Measurements from ENCODE around the gene PUM1.

DNA sequence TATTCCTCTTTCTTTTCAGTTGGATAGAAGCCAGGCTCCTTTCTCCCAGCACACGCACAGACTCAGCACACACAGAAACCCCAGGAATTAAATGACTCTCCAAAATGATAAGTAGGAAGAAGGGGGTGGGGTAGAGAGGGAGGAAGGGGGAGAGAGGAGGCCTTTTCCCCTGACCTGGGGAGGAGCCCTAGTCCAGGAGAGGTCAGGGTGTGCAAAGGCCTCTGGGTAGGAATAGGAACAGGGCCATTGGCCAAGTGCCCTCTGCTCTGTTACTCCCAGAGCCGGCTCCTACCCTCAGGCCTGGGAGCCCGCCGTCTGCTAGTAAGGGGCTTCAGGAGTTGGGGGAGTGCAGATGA is 35.6 kb upstream of the PUM1 start:
- no peak for TF ChIP-seq RBBP5 (conservative IDR thresholded peaks at IDR 0.05)
- TF ChIP-seq ZNF217 (IDR thresholded peaks at IDR 0.05) = no peak
- no peak for TF ChIP-seq MEF2B (IDR thresholded peaks at IDR 0.05; ENCODE audit: partially characterized antibody, poor library complexity, severe bottlenecking)
- no peak for TF ChIP-seq BHLHE40 (IDR thresholded peaks at IDR 0.05; ENCODE audit: borderline replicate concordance in 1 of 2, low read depth in 2 of 2, low read length in 1 of 2)

All from GM12878 (cell line).